ENCODE measurements around the gene ZNF432. TPM values are rescaled to one million over a fixed set of nuclear protein-coding genes. Genes with fewer than 3 reads are reported as not detected.

The ZNF432 gene
- total and polyA plus RNA-seq, 2 of the 13 experiments (the other 11 are each of a cell fraction or from before 2014, with no cell fraction given), result 4.1 to 8.7 TPM

DNA sequence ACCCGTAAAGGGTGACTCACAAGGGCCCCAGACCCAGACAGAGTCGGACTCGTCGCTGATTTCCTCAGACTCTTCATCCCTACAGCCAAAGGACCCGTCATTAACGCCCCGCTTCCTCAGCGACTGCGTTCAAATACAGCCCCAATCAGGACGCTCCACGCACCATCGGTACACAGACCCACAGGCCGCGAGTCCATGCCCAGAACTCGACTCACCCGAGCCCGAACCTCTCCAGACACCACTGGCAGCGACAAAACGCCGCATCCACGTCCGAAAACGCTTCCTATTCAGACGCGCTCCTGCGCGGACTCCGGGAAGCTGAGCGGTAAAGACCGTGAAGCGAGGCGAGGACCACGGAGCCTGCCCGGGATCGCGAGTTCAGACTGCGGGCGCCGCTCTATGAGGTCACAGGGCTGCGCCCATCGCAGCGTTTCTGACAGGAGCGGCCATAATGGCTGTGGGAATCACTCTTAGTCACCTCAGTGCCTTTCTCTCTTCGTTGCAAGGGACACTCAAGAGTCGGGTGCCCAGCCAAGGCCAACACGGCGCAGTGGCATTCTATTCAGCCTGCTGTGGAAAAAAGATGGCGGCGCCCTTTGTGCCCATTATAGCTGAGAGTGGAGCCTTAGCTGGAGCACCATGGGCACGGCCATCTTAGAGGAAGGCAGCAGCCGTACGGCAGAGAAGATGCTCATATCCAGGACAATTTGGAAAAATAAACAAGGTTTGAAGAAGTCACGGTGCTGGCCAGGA lies 20.4 kb downstream of the ZNF432 start, which contains the start of gene ZNF614 (continued):
- TF ChIP-seq, protein P1, sequence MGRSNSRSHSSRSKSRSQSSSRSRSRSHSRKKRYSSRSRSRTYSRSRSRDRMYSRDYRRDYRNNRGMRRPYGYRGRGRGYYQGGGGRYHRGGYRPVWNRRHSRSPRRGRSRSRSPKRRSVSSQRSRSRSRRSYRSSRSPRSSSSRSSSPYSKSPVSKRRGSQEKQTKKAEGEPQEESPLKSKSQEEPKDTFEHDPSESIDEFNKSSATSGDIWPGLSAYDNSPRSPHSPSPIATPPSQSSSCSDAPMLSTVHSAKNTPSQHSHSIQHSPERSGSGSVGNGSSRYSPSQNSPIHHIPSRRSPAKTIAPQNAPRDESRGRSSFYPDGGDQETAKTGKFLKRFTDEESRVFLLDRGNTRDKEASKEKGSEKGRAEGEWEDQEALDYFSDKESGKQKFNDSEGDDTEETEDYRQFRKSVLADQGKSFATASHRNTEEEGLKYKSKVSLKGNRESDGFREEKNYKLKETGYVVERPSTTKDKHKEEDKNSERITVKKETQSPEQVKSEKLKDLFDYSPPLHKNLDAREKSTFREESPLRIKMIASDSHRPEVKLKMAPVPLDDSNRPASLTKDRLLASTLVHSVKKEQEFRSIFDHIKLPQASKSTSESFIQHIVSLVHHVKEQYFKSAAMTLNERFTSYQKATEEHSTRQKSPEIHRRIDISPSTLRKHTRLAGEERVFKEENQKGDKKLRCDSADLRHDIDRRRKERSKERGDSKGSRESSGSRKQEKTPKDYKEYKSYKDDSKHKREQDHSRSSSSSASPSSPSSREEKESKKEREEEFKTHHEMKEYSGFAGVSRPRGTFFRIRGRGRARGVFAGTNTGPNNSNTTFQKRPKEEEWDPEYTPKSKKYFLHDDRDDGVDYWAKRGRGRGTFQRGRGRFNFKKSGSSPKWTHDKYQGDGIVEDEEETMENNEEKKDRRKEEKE (IDR thresholded peaks at IDR 0.05), result no peak
- TF ChIP-seq ZNF781 (CRISPR knock-in tag; IDR thresholded peaks at IDR 0.05; ENCODE audit: borderline replicate concordance, not compliant biosample characterization) (peak; percentile 30), ZNF296 (CRISPR knock-in tag; conservative IDR thresholded peaks at IDR 0.05) (no peak), POLR2G (IDR thresholded peaks at IDR 0.05; ENCODE audit: low read depth, low read length) (peak; percentile 94), TARDBP (CRISPR knock-in tag; IDR thresholded peaks at IDR 0.05) (peak; percentile 85), CTCF (CRISPR knock-in tag; IDR thresholded peaks at IDR 0.05) (no peak), MXI1 (IDR thresholded peaks at IDR 0.05; ENCODE audit: borderline replicate concordance, low read depth, low read length) (peak; percentile 87; the same call in 2 of the 3 replicates), NFRKB (IDR thresholded peaks at IDR 0.05) (peak; percentile 81; the same call in 1 of the 2 replicates), BCL6 (CRISPR knock-in tag; IDR thresholded peaks at IDR 0.05) (peak; percentile 44), SMYD3 (CRISPR knock-in tag; IDR thresholded peaks at IDR 0.05) (peak; percentile 92), MLX (CRISPR knock-in tag; IDR thresholded peaks at IDR 0.05) (no peak), GLI4 (CRISPR knock-in tag; IDR thresholded peaks at IDR 0.05; ENCODE audit: borderline replicate concordance) (no peak), MAZ (IDR thresholded peaks at IDR 0.05; ENCODE audit: borderline replicate concordance, low read depth, low read length) (no peak), MAZ (CRISPR knock-in tag; IDR thresholded peaks at IDR 0.05; ENCODE audit: low read depth) (peak; percentile 78), ZNF317 (CRISPR knock-in tag; IDR thresholded peaks at IDR 0.05) (peak; percentile 89)
- TF ChIP-seq, protein P2, sequence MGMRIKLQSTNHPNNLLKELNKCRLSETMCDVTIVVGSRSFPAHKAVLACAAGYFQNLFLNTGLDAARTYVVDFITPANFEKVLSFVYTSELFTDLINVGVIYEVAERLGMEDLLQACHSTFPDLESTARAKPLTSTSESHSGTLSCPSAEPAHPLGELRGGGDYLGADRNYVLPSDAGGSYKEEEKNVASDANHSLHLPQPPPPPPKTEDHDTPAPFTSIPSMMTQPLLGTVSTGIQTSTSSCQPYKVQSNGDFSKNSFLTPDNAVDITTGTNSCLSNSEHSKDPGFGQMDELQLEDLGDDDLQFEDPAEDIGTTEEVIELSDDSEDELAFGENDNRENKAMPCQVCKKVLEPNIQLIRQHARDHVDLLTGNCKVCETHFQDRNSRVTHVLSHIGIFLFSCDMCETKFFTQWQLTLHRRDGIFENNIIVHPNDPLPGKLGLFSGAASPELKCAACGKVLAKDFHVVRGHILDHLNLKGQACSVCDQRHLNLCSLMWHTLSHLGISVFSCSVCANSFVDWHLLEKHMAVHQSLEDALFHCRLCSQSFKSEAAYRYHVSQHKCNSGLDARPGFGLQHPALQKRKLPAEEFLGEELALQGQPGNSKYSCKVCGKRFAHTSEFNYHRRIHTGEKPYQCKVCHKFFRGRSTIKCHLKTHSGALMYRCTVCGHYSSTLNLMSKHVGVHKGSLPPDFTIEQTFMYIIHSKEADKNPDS (CRISPR knock-in tag; IDR thresholded peaks at IDR 0.05), result no peak
